GM21717 (cell line): Measurements from ENCODE around the gene SLC8A2.
A peak's percentile ranks its signal among the peaks of the same experiment; 100 is the strongest.

Experiments used
- ATAC-seq: cut with Tn5 transposase; IDR thresholded peaks from one replicate; pipeline ENCODE4 v1.9.1; 2021; ENCODE audit warnings: mild to moderate bottlenecking, moderate library complexity; ENCODE audit not compliant: unreplicated experiment

Gene SLC8A2

GRCh38 chr19:47432091-47432490 lies 39.6 kb downstream of the SLC8A2 start:
- no peak for ATAC-seq

GRCh38 chr19:47430041-47430802 lies 41.5 kb downstream of the SLC8A2 start:
- no peak for ATAC-seq

- ATAC-seq, result no peak
Observed at GRCh38 chr19:47429140-47429793, 42.4 kb downstream of the SLC8A2 start.

GRCh38 chr19:47428177-47428894 lies 43.4 kb downstream of the SLC8A2 start:
- peak; percentile 56 for ATAC-seq

- no peak for ATAC-seq
Observed at GRCh38 chr19:47427241-47428176, 44.2 kb downstream of the SLC8A2 start.

GRCh38 chr19:47423203-47423882 lies 48.4 kb downstream of the SLC8A2 start:
- ATAC-seq, result no peak

- ATAC-seq, result no peak
Observed at GRCh38 chr19:47422417-47423163, 49.1 kb downstream of the SLC8A2 start.

- no peak for ATAC-seq
Observed at GRCh38 chr19:47421844-47422395, 49.8 kb downstream of the SLC8A2 start.

GRCh38 chr19:47421244-47421786 lies 50.4 kb downstream of the SLC8A2 start:
- ATAC-seq, result no peak

GRCh38 chr19:47419789-47420188 lies 51.9 kb downstream of the SLC8A2 start:
- ATAC-seq, result no peak

- no peak for ATAC-seq
Observed at GRCh38 chr19:47419030-47419783, 52.5 kb downstream of the SLC8A2 start, which contains the start of gene MEIS3. Gene MEIS3, minus strand, starts transcription at chr19:47419527. Its CDS starts 446 bp downstream, at chr19:47419081.

- ATAC-seq, result no peak
Observed at GRCh38 chr19:47418692-47419029, 53.0 kb downstream of the SLC8A2 start.

GRCh38 chr19:47417746-47418691 lies 53.7 kb downstream of the SLC8A2 start:
- no peak for ATAC-seq

GRCh38 chr19:47417107-47417745 lies 54.5 kb downstream of the SLC8A2 start:
- ATAC-seq, result no peak

GRCh38 chr19:47416643-47416985 lies 55.1 kb downstream of the SLC8A2 start:
- ATAC-seq, result no peak

GRCh38 chr19:47415953-47416642 lies 55.6 kb downstream of the SLC8A2 start:
- ATAC-seq, result no peak
